Measurements from ENCODE around the gene TENT4A. TPM values are rescaled to one million over a fixed set of nuclear protein-coding genes. Genes with fewer than 3 reads are reported as not detected.

TENT4A gene
- total RNA-seq, 3 donors from 2014 or later (not counting 1 experiment from before 2014, with no cell fraction given) = 36.0 to 65.6 (median 44.9) TPM

DNA sequence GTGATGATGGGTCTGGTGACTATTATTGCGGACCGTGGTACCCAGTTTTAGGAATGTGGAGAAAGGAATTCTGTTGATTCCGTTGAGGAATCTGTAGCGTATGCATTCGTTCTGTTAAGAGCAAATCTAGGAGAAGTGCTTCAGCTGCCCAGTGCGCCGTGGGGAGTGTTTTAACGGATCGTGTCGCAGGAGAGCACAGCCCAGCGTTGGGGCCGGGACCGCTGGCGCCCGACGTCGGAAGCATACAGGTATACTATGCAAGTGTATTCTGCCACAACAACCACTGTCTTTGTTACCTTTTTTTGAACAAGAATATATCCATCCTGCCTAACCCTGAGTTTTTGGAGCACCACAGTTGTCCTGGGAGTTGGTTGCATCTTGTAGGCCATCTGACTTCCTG lies 42.7 kb downstream of the TENT4A start:
- WGBS (ENCODE audit: insufficient coverage) = 99% methylated on average over 17 of the region's 17 CpGs
- H3K4me3 Mint-ChIP-seq = no peak overlapping the region
- Histone ChIP-seq H3K36me3 (ENCODE audit: control insufficient read depth, insufficient read depth, low read length) (peaks cover 33% of the 10 kb centered on the region), H3K27me3 (ENCODE audit: control insufficient read depth, insufficient read depth, low read length) (no peaks in the 10 kb centered on the region), H3K27ac (ENCODE audit: low read length) (no peak overlapping the region), H3K4me1 (ENCODE audit: control insufficient read depth, insufficient read depth, low read length) (peaks cover 5% of the 10 kb centered on the region), H3K4me3 (ENCODE audit: low read length) (no peak overlapping the region), H3K9me3 (ENCODE audit: control insufficient read depth, insufficient read depth, low read length) (no peaks in the 10 kb centered on the region)
- ATAC-seq = no peak
- H3K9me3 Mint-ChIP-seq = no peaks in the 10 kb centered on the region
- no peaks in the 10 kb centered on the region for H3K27me3 Mint-ChIP-seq (ENCODE audit: low read depth in 2 of 2)
- no peak for DNase-seq
- H3K4me1 Mint-ChIP-seq = peaks cover 0 to 9% of the 10 kb centered on the region in 2 donors
- H3K27ac Mint-ChIP-seq = peak overlapping the region in 1 of 2 donors; percentile 29
- H3K36me3 Mint-ChIP-seq = peaks cover 9% of the 10 kb centered on the region
- intact Hi-C loops (cut with micrococcal nuclease) = no loop called here
- TF ChIP-seq, protein P1, sequence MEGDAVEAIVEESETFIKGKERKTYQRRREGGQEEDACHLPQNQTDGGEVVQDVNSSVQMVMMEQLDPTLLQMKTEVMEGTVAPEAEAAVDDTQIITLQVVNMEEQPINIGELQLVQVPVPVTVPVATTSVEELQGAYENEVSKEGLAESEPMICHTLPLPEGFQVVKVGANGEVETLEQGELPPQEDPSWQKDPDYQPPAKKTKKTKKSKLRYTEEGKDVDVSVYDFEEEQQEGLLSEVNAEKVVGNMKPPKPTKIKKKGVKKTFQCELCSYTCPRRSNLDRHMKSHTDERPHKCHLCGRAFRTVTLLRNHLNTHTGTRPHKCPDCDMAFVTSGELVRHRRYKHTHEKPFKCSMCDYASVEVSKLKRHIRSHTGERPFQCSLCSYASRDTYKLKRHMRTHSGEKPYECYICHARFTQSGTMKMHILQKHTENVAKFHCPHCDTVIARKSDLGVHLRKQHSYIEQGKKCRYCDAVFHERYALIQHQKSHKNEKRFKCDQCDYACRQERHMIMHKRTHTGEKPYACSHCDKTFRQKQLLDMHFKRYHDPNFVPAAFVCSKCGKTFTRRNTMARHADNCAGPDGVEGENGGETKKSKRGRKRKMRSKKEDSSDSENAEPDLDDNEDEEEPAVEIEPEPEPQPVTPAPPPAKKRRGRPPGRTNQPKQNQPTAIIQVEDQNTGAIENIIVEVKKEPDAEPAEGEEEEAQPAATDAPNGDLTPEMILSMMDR (IDR thresholded peaks at IDR 0.05) = no peak

- no peaks in the 10 kb centered on the region for H3K9me3 Mint-ChIP-seq
- Histone ChIP-seq H3K9me3 (ENCODE audit: control insufficient read depth, insufficient read depth, low read length) (no peaks in the 10 kb centered on the region), H3K27ac (ENCODE audit: low read length) (no peak overlapping the region), H3K4me1 (ENCODE audit: control insufficient read depth, insufficient read depth, low read length) (no peaks in the 10 kb centered on the region), H3K27me3 (ENCODE audit: control insufficient read depth, insufficient read depth, low read length) (no peaks in the 10 kb centered on the region), H3K4me3 (ENCODE audit: low read length) (no peak overlapping the region), H3K36me3 (ENCODE audit: control insufficient read depth, insufficient read depth, low read length) (peaks cover 26% of the 10 kb centered on the region)
- no peak for ATAC-seq
- no peak overlapping the region for H3K4me3 Mint-ChIP-seq
- TF ChIP-seq, protein P1 (IDR thresholded peaks at IDR 0.05) = no peak
- DNase-seq = no peak
- 92% methylated on average over 8 of the region's 8 CpGs for WGBS (ENCODE audit: insufficient coverage)
- H3K36me3 Mint-ChIP-seq = peaks cover 9% of the 10 kb centered on the region
- peaks cover 0 to 9% of the 10 kb centered on the region in 2 donors for H3K4me1 Mint-ChIP-seq
- H3K27ac Mint-ChIP-seq = peak overlapping the region in 1 of 2 donors; percentile 40
- intact Hi-C loops (cut with micrococcal nuclease) = no loop called here
- H3K27me3 Mint-ChIP-seq (ENCODE audit: low read depth in 2 of 2) = no peaks in the 10 kb centered on the region
Measured at GRCh38 chr5:6757414-6757969, 44.3 kb downstream of the TENT4A start.

GRCh38 chr5:6758236-6758635 lies 45.0 kb downstream of the TENT4A start:
- ATAC-seq (peak in 1 of 3 donors; percentile 16), DNase-seq (no peak)
- Histone ChIP-seq H3K27me3 (ENCODE audit: control insufficient read depth, insufficient read depth, low read length) (no peaks in the 10 kb centered on the region), H3K4me3 (ENCODE audit: low read length) (no peak overlapping the region), H3K9me3 (ENCODE audit: control insufficient read depth, insufficient read depth, low read length) (no peaks in the 10 kb centered on the region), H3K27ac (ENCODE audit: low read length) (no peak overlapping the region), H3K4me1 (ENCODE audit: control insufficient read depth, insufficient read depth, low read length) (no peaks in the 10 kb centered on the region), H3K36me3 (ENCODE audit: control insufficient read depth, insufficient read depth, low read length) (peaks cover 19% of the 10 kb centered on the region)
- peaks cover 8% of the 10 kb centered on the region for H3K36me3 Mint-ChIP-seq
- no peaks in the 10 kb centered on the region for H3K9me3 Mint-ChIP-seq
- no peaks in the 10 kb centered on the region for H3K27me3 Mint-ChIP-seq (ENCODE audit: low read depth in 2 of 2)
- intact Hi-C loops (cut with micrococcal nuclease) = no loop called here
- WGBS (ENCODE audit: insufficient coverage) = 90% methylated on average over 6 of the region's 6 CpGs
- no peak overlapping the region for H3K4me3 Mint-ChIP-seq
- TF ChIP-seq, protein P1 (IDR thresholded peaks at IDR 0.05) = no peak
- H3K4me1 Mint-ChIP-seq = peaks cover 0 to 9% of the 10 kb centered on the region in 2 donors
- no peak overlapping the region for H3K27ac Mint-ChIP-seq

DNA sequence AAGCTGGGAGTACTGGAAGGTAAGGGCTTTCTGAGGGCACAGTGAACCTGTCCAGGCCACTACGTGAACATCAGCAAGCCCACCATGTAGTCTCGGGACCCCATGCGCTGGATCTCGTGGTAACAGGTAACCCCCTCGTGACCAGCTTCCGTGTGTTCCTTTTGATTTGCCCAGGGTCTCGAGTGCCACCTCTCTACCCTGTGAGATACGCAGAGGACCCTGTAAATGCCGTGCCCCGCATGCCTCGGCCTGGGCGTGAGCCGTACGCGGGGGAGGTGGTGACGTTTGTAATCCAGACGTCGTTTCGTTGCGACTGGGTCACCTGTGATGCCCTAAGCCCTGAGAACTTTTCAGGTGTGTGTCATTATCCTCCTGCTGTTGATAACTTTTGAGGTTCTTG lies 45.5 kb downstream of the TENT4A start:
- TF ChIP-seq, protein P1 (IDR thresholded peaks at IDR 0.05) = no peak
- Histone ChIP-seq H3K27ac (ENCODE audit: low read length) (no peak overlapping the region), H3K36me3 (ENCODE audit: control insufficient read depth, insufficient read depth, low read length) (peaks cover 17% of the 10 kb centered on the region), H3K27me3 (ENCODE audit: control insufficient read depth, insufficient read depth, low read length) (no peaks in the 10 kb centered on the region), H3K4me3 (ENCODE audit: low read length) (no peak overlapping the region), H3K4me1 (ENCODE audit: control insufficient read depth, insufficient read depth, low read length) (no peaks in the 10 kb centered on the region), H3K9me3 (ENCODE audit: control insufficient read depth, insufficient read depth, low read length) (no peaks in the 10 kb centered on the region)
- no peaks in the 10 kb centered on the region for H3K9me3 Mint-ChIP-seq
- no peaks in the 10 kb centered on the region for H3K27me3 Mint-ChIP-seq (ENCODE audit: low read depth in 2 of 2)
- peaks cover 3% of the 10 kb centered on the region for H3K36me3 Mint-ChIP-seq
- no peak overlapping the region for H3K4me3 Mint-ChIP-seq
- 97% methylated on average over 20 of the region's 20 CpGs for WGBS (ENCODE audit: insufficient coverage)
- peaks cover 0 to 9% of the 10 kb centered on the region in 2 donors for H3K4me1 Mint-ChIP-seq
- no peak for DNase-seq
- no peak for ATAC-seq
- intact Hi-C loops (cut with micrococcal nuclease) = no loop called here
- H3K27ac Mint-ChIP-seq = no peak overlapping the region
